GM21825 (cell line): Measurements from ENCODE around the gene METRN.
"Not testable (repeated sequence)": the region's sequence is repeated elsewhere in the genome, so short reads cannot be mapped to it uniquely, and the experiment has no call there.

Source experiments
- ATAC-seq: cut with Tn5 transposase; IDR thresholded peaks from one replicate; pipeline ENCODE4 v1.9.1; 2021; ENCODE audit warnings: mild to moderate bottlenecking, moderate library complexity; ENCODE audit not compliant: unreplicated experiment

The METRN gene

DNA sequence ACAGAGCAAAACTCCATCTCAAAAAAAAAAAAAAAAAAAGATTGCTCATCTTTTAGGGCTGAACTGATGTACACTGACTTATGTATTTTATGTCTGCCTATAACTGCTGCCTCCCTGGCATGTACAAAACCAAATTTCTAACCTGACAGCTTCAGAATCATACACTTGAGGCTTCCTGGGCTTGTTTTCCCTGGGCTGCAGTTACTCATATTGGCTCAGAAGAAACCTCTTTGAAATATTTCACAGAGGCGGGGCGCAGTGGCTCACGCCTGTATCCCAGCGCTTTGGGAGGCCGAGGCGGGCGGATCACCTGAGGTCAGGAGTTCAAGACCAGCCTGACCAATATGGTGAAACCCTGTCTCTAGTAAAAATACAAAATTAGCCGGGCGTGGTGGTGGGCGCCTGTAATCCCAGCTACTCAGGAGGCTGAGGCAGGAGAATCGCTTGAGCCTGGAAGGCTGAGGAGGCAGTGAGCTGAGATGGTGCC, 39.2 kb downstream of the METRN start:
- ATAC-seq = not testable (repeated sequence)

DNA sequence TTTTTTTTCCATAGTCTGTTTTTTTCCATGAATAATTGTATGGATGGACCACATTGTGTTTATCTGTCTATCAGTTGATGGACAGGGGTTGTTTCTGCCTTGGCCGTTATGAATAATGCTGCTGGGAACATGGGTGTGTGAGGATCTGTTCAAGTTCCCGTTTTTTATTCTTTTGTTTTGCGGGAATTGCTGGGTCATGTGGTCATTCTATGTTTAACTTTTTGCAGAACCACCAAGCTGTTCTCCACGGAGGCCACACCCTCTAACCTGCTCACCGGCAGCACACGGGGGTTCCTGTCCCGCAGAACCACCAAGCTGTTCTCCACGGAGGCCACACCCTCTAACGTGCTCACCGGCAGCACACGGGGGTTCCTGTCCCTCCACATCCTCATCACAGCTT, 39.7 kb downstream of the METRN start:
- ATAC-seq = no peak

DNA sequence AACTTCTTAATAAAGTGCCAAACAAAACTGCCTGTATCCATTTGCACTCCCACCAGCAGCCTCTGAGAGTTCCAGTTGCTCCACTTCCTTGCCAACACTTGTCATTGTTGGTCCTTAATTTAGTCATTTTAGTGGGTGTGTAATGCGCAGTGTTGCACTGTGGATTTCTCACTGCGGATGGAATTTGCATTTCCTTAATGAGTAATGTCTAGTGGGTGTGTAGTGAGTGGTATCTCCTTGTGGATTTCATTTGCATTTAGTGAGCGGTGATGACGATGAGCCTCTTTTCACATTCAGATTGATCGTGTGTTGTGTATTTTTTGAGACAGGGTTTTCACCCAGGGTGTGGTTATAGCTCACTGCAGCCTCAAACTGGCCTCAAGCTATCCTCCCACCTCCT, 41.5 kb downstream of the METRN start:
- no peak for ATAC-seq

DNA sequence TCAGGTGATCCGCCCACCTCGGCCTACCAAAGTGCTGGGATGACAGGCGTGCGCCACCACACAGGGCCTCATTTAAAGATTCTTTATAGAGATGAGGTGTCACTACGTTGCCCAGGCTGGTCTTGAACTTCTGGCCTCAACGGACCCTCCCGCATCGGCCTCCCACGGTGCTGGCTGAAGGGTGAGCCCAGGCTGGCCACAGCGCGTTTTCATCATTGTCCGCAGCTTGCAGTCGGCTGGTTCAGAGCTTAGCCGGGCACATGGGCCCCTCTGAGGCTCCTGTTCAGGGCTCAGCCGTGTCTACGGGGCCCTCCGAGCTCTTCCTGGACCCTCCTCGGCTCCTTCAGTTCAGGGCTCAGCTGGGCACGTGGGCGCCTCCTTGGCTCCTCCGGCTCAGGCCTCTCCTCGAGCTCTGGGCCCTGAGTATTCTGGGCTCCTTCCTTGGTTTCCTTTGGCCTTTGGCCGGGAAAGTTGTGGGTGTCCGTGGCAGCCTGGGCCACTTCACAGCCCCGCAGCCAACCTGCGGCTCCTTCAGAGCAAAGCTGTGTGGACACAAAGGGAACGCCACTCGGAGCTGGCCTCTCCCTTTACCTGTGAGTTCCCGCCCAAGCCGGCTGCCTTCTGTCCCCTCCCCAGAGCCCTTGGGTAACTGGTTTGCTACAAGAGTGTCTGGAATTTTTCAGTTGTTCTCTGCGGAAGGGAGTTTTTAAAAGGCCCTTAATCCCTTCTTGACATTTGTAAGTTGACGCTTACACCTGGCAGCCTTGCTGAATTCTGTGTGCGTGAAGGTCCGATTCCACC, 44.4 kb downstream of the METRN start:
- no peak for ATAC-seq

DNA sequence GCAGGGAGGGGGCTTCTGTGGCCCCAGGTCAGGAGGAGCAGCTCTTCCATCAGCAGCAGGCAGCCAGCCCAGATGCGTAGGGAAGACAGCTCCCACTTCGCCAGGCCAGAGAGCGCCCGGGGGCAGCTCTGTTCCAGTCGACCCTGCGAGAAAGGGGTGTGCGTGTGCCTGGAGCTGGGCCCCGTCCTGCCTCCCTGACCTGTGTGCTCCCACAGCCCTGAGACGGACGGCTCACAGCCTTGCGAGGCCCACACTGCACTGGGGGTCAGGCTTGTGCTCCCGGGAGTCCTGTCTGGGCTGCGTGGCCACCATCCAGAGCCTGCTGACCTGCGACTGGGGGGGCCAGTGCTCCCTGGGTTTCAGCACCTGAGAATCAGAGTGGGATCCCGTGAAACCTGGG, 45.1 kb downstream of the METRN start:
- no peak for ATAC-seq

DNA sequence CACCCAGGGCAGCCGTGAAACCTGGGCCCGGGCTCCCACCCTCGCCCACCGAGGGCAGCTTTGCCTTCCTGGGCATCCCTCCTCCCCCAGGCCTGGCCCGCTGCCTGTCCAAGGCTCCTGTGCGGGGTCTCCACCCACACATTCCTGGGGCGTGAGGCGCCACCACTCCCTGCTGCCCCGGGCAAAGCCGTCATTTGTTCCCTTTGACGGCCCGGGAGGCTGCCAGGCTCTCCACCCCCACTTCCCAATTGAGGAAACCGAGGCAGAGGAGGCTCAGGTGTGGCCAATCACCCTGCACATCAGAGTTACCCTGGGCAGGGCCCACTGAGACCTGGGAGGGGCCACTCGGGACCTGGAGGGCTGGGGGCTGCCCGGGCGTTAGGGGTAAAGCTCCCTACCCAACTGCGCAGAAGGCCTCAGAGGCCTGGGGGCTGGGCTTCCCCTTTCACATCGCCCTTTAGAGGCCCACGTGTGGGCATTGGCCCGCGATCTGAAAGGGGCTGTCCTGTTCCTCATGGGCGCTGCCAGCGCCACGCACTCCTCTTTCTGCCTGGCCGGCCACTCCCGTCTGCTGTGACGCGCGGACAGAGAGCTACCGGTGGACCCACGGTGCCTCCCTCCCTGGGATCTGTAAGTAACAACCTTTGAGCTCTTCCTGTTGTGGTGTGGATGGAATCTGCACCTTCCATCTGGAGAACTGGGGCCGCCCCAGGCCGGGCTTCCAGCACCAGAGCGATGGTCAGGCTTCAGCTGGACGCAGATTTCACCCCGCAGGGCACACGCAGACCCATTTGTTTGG, 45.8 kb downstream of the METRN start, which contains the start of gene MSLN:
TSS of gene MSLN (plus strand) at position 190 of the 799 bp plus-strand sequence. CDS start 1,947 bp downstream, outside the sequence.
- no peak for ATAC-seq

DNA sequence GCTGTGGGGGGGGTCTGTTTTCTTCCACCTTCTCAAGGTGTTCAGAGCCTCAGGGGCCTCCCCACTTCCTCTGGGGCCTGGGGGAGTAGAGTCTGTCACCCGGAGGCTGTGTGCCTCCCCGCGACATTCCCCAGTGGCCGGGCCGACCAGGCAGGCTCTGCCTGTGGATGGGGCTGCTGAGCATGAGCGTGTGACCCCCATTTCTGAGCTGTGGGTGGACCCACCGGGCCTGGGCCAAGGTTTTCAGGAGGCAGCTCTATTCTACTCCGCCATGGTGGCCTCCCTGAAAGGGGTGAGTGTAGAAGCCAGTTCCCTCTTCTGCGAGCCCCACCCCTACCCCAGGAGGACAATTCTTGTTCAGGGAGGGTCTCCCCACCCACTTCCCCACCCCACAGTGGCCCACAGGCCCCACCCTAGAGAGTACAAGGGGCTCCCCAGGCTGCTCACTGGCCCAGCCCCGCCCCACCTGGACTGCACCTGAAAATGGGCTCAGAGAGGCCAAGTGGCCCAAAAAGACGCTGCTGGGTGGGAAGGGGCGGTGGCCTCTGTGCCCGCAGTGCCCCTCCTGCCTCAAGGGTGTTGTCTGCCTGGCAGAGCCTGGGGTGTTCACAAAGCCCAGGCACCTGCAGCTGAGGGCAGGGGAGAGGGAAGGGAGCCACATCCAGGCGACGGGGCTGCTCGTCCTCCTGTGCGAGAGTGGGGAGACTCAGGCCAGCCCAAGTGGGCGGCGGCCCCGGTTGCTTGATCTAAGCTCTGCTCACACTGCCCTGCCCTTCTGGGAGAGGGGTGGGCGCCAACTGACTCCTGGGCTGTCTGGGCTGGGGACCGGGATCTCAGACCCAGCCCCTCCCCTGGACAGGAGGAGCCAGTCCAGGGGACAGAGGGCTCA, 47.0 kb downstream of the METRN start:
- ATAC-seq = no peak

DNA sequence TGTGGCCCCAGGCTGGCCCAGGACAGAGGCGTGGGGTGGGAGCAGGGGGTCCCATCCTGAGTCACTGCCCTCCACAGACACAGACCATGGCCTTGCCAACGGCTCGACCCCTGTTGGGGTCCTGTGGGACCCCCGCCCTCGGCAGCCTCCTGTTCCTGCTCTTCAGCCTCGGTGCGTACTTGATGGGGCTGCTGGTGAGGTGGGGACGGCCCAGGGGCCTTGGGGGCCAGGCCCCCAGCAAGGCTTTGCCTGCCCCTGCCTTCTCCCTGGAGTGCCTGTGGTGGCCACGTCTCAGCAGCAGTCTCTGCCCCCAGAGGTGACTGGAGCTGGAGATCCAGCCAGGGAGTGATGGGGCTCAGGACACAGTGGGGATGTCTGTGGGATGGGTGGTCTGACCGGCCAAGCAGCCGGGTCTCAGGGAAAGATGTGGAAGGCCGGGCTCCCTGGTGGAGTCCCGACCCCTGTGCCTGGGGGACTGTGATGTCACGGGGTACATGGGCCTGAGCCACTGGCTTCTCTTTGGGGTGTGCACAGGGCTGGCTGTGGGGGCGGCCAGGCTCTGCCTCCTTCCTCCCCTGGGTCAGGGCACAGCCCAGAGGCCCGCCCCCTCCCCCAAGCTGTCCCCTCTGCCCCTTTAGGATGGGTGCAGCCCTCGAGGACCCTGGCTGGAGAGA, 47.8 kb downstream of the METRN start:
- ATAC-seq = no peak

DNA sequence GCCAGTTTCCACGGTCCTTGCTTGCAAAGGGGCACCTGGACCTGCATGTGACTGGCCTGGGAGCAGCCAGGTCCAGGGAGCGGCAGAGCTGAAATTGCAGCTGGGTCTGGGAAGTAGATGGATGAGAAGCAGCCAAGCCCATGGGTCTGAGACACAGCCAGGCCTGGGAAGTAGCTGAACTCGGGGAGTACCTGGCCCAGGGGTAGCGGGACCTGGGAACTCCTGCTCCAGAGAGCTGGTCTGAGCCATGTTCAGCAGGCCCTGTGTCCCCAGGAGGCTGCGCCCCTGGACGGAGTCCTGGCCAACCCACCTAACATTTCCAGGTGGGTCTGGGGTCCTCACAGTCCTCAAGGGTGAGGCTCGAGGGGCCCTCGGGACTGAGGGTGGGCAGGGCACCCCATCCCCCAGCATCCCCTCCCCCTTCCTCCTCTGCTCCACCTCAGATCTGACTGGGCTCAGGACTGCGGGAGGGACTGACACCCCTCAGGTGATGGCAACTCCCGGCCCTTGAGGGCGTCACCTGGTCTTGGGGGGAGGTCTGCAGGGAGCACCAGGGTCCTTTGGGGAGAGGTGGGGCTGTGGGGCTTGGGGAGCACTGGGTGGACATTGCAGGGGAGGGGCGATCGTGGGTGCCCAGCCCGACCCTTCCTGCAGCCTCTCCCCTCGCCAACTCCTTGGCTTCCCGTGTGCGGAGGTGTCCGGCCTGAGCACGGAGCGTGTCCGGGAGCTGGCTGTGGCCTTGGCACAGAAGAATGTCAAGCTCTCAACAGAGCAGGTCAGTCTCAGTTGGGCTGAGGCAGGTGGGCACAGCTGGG, 48.7 kb downstream of the METRN start:
- no peak for ATAC-seq

DNA sequence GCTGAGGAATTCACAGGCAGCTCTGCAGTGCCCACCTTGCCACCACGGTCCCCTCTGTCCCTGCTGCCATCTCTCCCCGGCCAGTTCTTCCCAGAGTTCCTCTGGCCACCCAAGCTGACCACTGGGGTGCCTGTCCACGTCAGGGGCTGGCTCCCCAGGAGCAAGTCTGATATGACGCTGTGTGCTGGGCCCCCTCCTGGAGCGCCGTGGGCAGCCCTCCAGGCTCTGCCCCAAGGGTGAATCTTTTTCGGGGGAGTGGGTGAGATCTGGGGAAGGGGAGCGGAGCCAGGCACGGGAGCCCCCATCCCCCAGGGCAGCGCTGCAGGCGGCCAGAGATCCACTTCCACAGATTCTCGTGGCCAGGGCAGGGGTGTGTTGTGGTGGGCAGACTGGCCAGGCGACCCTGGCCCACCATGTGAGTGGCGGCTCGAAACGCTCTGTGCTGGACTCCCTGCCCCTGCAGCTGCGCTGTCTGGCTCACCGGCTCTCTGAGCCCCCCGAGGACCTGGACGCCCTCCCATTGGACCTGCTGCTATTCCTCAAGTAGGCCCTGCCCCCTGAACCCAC, 49.3 kb downstream of the METRN start:
- no peak for ATAC-seq

DNA sequence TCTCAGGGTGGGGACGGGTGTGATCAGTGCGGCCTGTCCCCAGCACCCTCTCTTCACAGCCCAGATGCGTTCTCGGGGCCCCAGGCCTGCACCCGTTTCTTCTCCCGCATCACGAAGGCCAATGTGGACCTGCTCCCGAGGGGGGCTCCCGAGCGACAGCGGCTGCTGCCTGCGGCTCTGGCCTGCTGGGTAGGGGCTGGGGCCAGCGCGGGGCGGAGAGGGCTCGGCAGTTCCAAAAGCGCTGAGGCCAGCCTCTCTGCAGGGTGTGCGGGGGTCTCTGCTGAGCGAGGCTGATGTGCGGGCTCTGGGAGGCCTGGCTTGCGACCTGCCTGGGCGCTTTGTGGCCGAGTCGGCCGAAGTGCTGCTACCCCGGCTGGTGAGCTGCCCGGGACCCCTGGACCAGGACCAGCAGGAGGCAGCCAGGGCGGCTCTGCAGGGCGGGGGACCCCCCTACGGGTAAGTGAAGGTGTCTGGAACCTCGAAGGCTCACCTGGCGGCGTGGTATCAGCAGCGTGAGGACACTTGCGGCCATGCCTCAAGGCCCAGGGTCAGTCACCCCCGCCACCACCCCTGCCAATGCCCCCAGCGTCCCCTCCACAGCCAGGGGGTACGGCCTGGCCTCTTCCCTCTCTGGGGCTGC, 50.0 kb downstream of the METRN start:
- ATAC-seq = no peak

DNA sequence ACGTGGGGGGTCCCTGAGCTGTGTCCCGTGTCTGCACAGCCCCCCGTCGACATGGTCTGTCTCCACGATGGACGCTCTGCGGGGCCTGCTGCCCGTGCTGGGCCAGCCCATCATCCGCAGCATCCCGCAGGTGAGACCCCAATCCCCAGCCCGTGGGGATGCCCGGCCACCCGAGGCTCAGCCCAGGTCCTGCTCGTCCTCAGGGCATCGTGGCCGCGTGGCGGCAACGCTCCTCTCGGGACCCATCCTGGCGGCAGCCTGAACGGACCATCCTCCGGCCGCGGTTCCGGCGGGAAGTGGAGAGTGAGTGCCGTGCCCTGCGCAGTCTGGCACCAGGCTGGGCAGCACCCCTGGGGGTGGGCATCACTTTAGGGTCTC, 50.6 kb downstream of the METRN start:
- ATAC-seq = no peak

DNA sequence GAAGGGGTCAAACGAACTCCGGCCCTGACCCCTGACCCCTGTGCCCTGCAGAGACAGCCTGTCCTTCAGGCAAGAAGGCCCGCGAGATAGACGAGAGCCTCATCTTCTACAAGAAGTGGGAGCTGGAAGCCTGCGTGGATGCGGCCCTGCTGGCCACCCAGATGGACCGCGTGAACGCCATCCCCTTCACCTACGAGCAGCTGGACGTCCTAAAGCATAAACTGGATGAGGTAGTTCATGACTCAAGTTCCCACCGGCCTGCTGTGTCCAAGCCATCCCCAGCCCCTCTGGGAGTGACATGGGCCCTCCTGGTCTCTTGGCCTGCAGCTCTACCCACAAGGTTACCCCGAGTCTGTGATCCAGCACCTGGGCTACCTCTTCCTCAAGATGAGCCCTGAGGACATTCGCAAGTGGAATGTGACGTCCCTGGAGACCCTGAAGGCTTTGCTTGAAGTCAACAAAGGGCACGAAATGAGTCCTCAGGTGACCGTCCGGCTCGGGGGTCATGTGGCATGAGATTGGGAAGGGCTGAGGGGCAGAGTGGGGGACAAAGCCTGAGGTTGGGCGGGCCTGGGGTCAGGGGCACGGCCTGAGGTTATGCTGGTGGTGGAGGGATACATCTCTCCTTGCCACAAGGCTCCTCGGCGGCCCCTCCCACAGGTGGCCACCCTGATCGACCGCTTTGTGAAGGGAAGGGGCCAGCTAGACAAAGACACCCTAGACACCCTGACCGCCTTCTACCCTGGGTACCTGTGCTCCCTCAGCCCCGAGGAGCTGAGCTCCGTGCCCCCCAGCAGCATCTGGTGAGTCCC, 51.3 kb downstream of the METRN start:
- no peak for ATAC-seq

DNA sequence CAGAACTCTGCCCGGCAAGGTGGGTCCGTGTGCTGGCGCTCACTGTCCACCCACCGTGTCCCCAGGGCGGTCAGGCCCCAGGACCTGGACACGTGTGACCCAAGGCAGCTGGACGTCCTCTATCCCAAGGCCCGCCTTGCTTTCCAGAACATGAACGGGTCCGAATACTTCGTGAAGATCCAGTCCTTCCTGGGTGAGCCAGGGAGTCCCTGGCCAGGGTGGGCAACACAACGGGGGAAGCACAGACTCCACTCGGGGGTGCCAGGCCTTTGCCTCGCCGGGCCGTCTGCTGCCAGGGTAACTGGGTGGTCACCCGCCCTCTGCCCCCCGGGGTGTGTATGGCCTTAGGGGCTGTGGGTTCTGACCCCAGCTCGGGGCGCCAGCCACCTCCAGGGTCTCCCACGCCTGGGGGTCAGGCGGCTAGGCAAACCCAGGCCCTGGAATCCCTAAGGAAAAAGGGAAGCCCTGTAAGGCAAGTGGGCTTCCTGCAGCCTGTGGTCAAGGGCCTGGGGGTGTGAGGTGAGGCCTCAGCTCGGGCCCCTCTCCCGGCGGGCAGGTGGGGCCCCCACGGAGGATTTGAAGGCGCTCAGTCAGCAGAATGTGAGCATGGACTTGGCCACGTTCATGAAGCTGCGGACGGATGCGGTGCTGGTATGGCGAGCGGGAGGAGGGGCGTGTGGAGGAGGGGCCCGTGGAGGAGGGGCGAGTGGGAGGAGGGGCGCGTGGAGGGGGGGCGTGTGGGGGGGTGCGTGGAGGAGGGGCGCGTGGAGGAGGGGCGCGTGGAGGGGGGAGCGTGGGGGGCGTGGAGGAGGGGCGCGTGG, 52.1 kb downstream of the METRN start:
- ATAC-seq = no peak

DNA sequence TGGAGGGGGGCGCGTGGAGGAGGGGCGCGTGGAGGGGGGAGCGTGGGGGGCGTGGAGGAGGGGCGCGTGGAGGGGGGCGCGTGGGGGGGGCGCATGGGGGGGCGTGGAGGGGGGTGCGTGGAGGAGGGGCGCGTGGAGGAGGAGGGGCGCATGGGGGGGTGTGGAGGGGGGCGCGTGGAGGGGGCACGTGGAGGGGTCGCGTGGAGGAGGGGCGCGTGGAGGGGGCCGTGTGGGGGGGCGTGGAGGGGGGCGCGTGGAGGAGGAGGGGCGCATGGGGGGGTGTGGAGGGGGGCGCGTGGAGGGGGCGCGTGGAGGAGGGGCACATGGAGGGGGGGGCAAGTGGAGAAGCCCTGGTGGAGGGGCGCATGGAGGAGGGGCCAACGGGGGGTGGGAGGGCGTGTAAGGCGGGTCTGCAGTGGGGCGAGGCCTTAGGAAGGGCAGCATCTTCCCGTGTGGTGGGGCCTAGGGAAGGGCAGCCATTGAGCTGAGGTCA, 52.9 kb downstream of the METRN start:
- ATAC-seq = no peak

DNA sequence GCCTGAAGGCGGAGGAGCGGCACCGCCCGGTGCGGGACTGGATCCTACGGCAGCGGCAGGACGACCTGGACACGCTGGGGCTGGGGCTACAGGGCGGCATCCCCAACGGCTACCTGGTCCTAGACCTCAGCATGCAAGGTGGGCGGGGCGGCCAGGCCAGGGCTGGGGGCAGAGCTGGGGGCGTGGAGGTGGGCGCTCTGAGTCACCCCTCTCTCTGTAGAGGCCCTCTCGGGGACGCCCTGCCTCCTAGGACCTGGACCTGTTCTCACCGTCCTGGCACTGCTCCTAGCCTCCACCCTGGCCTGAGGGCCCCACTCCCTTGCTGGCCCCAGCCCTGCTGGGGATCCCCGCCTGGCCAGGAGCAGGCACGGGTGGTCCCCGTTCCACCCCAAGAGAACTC, 53.5 kb downstream of the METRN start:
- no peak for ATAC-seq
